SIG-M5 (cell line): Measurements from ENCODE around the gene GRID2IP.

ENCODE experiments used
- DNase-seq: peaks from one replicate; lab custom pipeline; 2025; lab: John Stamatoyannopoulos, UW

The GRID2IP gene

DNA sequence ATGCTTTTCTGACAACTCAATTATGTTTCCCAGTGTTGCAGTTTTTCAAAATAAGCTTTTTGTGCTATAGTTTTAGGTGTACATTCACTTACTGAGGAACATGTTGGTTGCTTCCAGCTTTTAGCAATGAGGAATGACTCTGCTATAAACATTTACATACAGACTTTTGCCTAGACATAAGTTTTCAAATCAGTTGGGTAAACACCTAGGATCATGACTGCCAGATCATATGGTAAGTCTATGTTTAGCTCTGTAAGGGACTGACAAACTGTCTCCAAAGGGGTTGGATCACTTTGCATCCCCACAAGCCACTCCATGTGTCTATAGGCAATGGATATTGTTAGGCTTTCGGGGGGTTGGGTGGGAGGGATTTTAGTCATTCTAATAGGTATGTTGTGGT, 10.8 kb upstream of the GRID2IP start:
- no peak for DNase-seq

DNA sequence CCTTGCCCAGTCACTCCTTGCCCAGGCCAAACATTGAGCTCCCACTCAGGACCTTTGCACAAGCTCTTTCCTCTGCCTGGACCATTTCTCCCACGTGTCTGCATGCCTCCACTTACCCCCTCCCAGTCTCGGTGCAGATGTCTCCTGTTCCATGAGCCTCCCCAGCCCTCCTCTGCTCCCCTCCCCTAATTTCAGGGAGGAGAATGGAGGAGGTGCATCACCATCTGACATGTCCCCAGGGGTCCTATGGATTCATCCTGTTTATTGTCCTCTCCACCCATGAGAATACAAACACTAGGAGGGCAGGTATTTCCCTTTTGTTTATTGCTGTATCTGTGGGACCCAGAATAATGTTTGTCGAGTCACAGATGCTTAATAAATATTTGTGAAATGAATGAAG, 8.6 kb upstream of the GRID2IP start:
- no peak for DNase-seq

DNA sequence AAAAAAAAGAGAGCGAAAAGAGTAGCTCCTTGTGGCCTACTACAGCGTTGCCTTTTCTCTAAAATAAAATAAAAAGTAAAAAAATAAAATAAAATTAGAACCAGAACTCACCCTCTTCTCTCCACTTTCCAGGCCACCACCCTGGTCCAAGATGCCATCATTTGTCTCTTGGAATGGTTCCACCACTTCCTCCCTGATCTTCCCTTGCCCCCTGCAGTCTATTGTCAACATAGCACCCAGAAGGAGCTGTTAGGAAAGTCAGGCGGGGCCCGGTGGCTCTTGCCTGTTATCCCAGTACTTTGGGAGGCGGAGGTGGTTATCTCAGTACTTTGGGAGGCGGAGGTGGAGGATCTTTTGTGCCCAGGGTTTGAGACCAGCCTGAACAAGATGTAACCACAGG, 7.6 kb upstream of the GRID2IP start:
- no peak for DNase-seq

DNA sequence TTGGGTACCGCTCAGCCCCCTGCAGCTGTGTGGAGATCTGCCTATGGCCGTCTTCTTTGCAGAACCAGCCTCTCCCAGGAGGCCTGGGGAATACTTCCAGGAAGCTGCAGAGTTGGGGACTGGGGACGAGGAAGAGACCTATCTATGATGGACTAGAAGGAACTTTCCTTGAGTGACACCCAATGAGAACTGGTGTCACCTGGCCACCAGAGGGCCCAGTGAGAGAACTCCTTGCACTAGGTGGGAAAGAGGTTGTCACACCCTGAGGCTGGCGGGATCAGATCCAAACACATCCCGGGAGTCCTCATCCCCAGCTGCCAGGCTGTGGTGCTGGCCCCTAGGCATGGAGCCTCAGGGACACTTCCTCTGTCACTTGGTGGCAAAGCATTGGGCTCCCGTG, 4.9 kb upstream of the GRID2IP start:
- DNase-seq, result no peak

DNA sequence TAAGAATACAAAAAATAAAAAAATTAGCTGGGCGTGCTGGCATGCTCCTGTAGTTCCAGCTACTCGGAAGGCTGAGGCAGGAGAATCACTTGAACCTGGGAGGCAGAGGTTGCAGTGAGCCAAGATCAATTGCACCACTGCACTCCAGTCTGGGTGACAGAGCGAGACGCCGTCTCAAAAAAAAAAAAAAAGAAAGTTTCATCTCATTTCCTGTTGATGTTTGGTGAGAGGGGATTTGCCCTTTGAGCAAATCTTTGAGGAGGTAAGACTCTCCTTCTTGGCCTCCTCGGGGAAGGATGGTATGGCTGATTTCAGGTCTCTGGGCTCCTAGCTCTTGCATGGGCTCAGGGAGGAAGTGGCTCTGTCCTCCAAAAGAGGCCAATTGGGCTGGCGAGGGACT, 3.6 kb upstream of the GRID2IP start:
- DNase-seq, result no peak

DNA sequence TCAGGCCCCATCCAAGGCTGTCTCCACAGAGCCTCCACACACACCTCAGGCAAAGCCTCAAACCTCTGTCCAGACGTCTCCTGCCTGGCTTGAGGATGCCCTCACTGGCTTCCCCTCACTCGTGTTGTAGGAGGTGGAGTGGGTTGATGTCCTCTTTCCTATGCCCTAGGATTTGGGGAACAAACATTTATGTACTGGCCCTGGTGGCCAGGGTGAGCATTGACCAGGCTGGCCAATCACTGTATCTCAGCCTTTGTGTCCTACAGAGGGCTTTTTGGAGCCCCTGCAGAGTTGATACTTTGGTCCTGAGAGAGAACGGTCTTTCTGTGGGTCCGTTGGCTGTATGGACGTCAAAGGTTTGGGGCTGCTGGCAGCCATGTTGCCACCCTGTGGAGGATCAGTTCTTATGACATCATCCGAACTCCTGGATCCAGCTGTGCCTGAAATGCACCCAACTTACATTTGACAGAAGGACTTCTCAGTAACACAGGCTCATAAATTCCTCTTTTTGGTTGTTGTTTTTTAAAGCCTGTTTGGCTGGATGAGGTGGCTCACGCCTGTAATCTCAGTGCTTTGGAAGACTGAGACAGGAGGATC, 2.3 kb upstream of the GRID2IP start:
- DNase-seq, result no peak

DNA sequence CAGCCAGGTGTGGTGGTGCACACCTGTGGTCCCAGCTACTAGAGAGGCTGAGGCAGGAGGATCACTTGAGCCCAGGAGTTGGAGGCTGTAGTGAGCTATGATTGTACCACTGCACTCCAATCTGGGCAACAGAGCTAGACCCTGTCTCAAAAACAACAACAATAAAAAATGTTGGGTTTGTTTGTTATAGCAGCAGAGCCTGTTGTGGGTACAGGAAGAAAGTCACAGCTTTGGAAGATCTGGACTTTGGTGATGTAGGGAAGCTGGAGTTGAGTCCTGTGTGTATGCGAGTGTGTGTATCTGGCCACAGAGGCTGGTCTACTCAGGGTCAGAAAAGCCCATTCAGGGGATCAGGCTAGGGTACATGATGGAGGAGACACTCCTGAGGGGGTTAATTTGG, 3.9 kb downstream of the GRID2IP start:
- DNase-seq, result no peak

DNA sequence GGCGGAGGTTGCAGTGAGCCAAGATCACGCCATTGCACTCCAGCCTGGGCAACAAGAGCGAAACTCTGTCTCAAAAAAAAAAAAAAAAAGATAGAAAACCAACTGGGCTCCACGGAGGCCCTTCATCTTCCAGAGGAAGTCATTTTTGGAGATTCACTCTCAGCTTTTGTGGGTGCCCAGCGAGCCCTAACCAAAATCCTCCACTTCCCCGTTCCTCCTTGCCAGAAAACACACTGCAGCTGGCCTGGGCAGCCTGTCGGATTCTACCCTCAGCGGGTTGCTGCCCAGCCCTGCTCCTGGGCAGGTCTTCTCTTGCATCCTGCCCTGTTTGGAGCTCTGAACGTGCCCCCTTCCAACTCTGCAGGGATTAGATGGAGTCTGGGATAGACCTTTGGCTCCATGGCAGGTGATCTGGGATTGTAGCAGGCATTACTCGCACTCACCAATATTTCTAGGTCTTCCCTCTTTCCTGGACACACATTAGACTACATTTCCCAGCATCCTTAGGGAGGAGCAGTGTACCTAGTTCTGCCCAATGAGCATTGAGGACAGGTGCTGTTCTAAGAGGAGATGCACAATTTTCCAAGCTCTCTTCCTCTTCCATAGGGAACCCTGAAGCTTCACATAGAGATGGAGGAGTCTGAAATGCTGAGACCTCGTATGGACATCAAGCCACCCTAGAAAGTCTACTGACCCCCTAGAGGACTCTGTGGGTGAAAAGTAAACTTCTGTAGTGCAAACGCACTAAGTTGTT, 4.6 kb downstream of the GRID2IP start:
- no peak for DNase-seq

DNA sequence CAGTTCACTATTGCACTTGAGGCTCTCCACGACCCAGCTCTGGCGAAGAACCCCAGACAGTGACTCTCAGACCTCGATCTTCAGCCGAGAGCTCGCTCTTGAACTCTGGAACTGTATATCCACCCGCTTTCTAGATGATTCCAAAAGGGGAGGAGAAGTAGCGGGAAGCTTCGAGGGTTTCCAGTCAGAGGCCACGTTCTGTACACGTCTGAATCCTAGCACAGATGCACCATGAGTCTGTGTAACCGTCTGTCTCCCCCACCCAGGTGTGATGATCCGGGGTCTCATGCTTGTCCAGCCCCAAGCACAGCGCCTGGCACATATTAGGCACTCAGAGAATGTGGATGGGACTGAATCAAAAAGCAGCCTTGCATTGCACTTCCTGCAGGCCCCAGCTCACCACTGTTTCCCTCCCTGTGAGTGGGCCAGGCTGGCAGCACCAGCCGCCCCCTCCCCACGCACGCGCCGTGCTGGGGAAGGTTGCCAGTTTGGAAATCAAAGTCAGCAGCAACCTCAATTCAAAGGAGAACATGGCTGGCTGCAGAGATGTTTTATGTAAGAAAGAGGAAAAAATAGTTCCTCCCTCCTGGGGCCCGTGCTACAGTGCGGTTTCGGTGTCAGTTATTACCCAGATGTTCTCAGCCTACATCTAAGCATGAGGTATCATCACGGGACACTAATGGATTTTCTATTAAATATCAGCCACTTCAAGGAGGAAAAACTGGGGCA, 5.7 kb downstream of the GRID2IP start:
- DNase-seq, result no peak

DNA sequence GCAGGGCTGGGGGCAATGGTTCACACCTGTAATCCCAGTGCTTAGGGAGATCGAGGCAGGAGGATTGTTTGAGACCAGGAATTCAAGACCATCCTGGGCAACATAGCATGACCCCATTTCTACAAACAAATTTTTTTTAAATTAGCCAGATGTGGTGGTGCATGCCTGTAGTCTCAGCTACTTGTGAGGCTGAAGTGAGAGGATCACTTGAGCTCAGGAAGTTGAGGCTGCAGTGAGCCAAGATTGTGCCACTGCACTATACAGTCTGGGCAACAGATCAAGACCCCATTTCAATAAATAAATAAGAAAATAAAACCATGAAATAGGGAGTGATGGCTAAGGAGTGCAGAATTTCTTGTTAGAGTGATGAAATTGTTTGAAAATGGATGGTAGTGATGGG, 8.9 kb downstream of the GRID2IP start:
- DNase-seq, result no peak

DNA sequence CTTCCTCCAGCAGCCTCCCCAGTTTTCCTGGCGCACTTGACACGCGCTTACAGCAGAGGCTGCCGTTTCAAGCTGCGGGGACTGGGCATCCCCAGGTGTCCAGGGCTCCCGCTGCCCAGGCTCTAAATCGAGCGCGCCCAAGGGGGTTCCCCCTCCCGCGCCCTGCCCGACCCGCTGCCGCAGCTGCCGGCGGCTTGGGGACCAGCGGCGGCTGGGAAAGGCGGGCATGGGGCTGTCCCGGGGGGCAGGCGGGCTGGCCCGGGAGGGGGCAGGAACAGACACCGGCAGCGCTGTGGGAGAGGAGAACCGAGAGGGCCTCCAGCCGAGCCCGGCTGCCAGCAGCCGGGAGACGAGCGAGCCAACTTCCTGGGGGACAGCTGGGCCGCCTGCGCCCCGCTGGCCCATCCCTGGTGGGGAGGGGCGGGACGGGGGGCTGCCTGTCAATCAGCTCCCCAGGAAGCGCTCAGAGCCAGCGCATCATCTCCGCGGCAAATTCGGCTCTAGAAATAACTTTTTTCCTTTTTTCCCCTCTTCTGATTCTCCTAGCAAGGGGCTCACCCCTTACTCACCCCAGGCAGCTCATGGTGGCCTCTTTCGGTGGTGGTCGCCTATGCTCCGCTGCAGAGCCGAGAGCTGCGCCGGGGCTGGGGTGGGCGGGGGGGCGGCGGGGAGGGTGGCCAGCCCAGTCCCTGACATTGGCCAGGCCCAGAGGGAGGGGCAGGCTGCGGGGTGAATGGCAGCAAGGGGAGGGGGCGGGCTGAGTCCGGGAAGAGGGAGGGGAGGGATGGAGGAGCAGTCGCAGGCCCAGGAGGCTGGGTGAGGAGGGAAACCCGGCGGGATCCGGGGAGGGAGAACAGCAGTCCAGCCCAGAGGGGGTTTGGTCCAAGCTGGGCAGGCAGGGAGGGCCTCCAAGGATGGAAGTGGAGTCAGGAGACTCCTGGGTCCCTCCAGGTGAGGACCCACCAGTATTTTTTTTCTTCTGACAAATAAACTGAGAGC, 14.7 kb downstream of the GRID2IP start:
- no peak for DNase-seq

DNA sequence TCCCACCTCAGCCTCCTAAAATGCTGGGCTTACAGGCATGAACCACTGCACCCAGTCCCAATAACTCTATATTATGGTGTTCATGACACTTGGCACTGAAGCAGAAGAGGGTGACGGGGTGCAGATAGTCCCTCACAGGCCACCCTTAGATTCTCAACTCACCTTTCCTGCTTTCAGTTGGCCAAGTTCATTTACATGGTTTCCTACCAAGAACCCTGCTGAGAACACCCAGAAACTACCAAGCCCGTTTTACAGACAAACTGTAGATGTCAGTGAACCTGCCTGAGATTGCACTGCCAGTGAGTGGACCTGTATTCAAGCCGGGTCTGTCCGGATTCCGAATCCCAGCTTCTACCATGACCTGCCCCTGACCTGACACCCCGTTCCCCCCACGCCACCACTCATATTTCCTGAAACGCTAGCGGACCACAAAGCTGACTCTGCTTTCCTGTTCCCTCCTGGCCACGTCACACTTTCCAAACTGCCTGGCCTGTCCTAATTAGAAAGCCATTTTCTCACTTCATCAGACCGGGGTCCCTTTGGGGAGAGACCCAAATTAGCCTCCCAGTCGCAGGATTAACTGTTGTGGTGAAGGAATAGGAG, 17.3 kb downstream of the GRID2IP start:
- DNase-seq, result no peak

DNA sequence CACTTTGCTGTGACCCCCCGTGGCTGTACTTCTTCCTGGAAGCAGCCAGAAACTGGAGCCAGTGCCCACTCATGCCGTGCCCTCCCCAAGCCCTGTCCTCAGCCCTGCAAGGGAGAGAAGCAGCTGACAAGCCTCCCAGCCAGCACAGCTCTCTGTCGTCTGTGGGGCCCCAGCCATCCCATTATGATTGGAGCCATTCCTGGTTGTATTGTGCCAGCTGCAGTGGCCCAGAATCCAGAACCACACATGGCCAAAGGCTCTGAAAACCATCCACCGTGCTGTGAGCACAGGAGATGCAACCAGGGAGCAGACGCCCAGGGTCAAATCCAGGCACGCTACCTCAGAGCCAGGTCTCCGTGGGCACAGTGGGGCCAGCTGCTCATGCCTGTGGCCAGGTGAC, 18.7 kb downstream of the GRID2IP start:
- DNase-seq, result no peak

DNA sequence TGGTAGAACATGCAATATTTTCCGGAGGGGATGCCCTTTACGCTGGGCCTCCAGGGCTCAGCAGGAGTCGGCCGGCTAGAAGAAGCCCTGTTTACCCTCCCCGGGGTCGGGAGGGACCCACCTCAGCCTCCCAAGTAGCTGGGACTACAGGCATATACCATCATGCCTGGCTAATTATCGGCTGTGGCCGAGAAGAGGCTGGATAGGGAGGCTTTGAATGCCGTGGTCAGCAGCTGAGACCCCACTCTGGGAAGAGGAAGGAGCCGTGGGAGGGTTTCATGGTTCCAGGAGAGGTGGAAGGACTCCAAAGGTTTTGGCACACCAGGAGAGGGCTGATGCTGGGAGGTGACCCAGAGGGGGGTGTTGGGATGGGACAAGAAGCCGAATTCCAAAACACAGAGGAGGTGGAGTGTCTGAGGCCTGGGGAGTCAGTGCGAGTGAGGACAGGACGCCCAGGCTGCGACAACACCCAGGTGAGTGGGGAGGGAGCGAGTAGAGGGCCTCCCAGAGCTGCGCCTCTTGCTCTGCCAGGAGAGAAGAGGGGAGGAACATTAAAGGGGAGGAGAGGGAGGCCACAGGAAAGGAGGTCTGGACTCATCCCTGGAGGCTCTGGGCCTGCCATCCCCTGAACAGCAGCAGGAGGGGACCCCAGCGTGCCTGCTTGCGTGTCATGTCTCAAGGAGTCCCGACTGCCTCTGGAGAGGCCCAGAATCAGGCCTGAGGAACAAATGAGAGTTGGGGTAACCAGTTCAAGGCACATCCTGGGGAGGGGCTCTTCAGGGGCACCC, 19.6 kb downstream of the GRID2IP start:
- no peak for DNase-seq

DNA sequence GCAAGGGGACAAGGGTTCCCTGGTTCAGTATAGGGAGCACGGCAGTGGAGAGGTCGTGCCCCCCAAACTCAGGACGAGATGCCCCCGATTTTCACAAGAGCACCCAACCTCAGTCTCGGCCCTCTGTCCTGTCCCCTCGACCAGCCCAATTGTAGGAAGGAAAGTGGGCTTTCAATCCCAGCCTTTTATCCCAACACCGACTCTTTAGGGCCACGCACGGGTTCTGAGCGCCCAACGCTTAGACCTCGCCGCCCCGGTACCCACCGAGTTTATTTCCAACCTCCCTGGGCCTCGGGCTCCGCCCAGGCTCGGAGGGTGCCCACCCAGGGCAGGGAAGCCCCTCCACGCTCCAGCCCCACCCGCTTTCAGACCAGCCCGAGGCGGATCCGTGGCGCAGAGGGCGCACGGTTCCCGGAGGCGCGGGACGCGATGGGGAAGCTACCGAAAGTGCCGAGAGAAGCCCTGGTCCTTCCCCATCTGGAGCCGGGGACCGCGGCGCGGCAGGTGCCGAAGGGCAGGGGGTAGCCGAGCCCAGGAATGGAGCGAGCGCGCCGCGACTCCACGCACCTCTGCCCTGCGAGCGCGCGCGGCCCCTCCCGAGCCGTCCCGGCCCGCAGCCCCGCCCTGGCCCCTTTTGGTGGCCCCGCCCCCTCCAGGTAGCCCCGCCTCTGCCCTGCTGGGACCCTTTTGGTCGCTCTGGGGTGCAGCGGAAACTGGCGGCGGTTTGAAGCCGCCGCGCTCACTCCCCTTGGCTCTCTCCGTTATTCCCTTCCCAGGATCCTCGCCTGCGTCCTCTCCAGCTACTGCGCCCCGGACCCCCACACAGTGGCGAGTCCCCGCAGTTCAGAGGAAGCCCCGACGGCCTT, 20.4 kb downstream of the GRID2IP start:
- no peak for DNase-seq

DNA sequence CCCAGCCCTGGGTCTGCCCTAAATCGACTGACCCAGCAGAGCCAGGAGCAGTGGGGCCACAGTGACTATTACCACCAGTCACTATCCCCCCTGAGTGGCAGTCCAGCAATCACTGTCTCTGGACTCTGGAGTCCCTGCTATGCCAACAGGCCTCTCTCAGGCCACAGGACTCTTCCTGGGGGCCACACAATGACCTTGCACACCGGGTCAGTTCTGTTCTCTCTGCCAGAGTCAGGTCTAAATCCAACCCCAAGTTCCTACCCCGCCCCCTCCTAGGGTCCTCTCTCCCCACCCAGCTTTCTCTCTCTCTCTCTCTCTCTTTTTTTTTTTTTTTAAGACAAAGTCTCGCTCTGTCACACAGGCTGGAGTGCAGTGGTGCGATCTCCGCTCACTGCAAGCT, 21.6 kb downstream of the GRID2IP start:
- DNase-seq, result no peak

DNA sequence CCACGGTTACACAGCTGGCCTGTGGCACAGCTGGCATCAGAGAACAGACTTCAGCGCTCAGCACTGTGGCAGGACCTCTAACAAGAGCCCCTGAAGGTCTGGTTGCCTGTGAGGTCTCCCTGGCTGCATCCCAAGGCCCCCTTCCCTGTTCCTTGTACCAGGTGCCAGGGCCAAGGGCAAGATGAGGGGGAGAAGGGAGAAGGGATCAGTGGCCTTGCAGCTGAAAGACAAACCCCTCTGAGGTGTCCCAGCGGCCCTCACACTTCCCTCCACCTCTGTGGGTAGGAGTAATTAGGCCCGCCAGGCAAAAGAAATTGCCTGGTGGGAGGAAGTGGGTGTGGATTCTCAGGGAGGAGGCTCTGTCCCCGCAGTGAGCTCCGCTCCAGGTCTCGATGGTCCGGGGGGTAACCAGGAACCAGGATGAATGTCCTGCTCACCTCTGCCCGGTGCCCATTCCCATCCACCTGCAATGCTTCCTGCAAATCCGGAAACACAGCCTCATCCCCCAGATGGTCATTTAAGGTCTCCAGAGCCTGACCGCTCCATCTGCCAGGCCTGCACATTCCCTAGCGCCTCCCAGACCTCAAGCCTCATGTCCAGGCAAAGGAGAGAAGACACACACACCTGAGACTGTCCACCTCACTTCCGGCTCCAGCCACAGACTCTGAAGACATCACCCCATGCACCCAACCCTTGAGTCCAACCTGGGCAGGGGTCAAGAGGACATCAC, 22.7 kb downstream of the GRID2IP start:
- DNase-seq, result no peak

DNA sequence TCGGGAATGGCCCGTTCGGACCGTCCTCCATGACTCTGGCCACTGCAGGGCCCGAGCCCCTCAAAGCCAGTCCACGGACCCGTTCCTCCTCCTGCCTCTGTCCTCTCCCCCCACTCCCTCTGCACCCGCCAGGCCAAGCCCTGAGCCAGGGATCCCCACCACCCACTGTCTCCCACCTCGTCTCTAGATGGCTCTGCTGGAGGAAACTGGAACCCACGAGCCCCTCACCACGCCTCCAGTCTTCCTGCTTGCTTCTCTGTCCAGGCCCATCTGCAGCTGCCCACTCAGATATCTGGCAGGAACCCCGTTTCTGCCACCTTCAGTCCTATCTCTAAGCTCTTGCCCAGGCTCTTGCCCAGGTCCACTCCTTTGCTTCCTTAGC, 24.3 kb downstream of the GRID2IP start:
- DNase-seq, result no peak
